NB4 (cell line): ENCODE measurements around the gene DDC.

Source experiments
- MAX ChIP-seq: IDR thresholded peaks from 2 replicates; pipeline ENCODE4 v1.6.1; 2011; ENCODE audit warnings: low read depth, low read length
- MYC ChIP-seq: IDR thresholded peaks from 2 replicates; pipeline ENCODE4 v1.6.1; 2011; ENCODE audit warnings: low read depth, low read length
- POLR2A ChIP-seq: IDR thresholded peaks from 2 replicates; pipeline ENCODE4 v1.6.1; 2011; ENCODE audit warnings: mild to moderate bottlenecking; ENCODE audit not compliant: insufficient read length; ENCODE audit errors: extremely low read depth
- TF ChIP-seq, protein P1 (sequence below): IDR thresholded peaks from one replicate; pipeline ENCODE4 v1.5.1; 2012; ENCODE audit warnings: low read depth, low read length

GRCh38 chr7:50472427-50472826, 92.8 kb downstream of the DDC start:
- TF ChIP-seq, protein P1, sequence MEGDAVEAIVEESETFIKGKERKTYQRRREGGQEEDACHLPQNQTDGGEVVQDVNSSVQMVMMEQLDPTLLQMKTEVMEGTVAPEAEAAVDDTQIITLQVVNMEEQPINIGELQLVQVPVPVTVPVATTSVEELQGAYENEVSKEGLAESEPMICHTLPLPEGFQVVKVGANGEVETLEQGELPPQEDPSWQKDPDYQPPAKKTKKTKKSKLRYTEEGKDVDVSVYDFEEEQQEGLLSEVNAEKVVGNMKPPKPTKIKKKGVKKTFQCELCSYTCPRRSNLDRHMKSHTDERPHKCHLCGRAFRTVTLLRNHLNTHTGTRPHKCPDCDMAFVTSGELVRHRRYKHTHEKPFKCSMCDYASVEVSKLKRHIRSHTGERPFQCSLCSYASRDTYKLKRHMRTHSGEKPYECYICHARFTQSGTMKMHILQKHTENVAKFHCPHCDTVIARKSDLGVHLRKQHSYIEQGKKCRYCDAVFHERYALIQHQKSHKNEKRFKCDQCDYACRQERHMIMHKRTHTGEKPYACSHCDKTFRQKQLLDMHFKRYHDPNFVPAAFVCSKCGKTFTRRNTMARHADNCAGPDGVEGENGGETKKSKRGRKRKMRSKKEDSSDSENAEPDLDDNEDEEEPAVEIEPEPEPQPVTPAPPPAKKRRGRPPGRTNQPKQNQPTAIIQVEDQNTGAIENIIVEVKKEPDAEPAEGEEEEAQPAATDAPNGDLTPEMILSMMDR, result no peak
- TF ChIP-seq MAX (no peak), POLR2A (no peak), MYC (no peak)
